ENCODE measurements around the gene PRKAG2. TPM values are rescaled to one million over a fixed set of nuclear protein-coding genes. Genes with fewer than 3 reads are reported as not detected.

Gene PRKAG2
- total RNA-seq, 1 donor from 2014 or later = 13.5 TPM

- Mint-ChIP-seq H3K4me1 (ENCODE audit: unreplicated experiment) (no peaks in the 10 kb centered on the region), H3K4me3 (ENCODE audit: unreplicated experiment) (no peak overlapping the region)
Measured at GRCh38 chr7:151803841-151804240, 73.1 kb downstream of the PRKAG2 start.

GRCh38 chr7:151802469-151802846 is 74.5 kb downstream of the PRKAG2 start:
- H3K27ac Mint-ChIP-seq (ENCODE audit: unreplicated experiment) = no peak overlapping the region
- H3K27me3 Mint-ChIP-seq (ENCODE audit: unreplicated experiment) = peaks cover 52% of the 10 kb centered on the region
- H3K4me1 Mint-ChIP-seq (ENCODE audit: unreplicated experiment) = peaks cover 2% of the 10 kb centered on the region
- no peak for DNase-seq (ENCODE audit: extremely low spot score, unreplicated experiment)
- no peaks in the 10 kb centered on the region for H3K36me3 Mint-ChIP-seq (ENCODE audit: unreplicated experiment)
- H3K4me3 Mint-ChIP-seq (ENCODE audit: unreplicated experiment) = no peak overlapping the region
- TF ChIP-seq CTCF (IDR thresholded peaks at IDR 0.05) = no peak
- H3K9me3 Mint-ChIP-seq (ENCODE audit: unreplicated experiment) = peaks cover 4% of the 10 kb centered on the region

More at GRCh38 chr7:151803841-151804240, 73.1 kb downstream of the PRKAG2 start:
- Mint-ChIP-seq H3K27me3 (ENCODE audit: unreplicated experiment) (peaks cover 55% of the 10 kb centered on the region), H3K36me3 (ENCODE audit: unreplicated experiment) (no peaks in the 10 kb centered on the region), H3K9me3 (ENCODE audit: unreplicated experiment) (peaks cover 4% of the 10 kb centered on the region), H3K27ac (ENCODE audit: unreplicated experiment) (no peak overlapping the region)
- no peak for DNase-seq (ENCODE audit: extremely low spot score, unreplicated experiment)
- TF ChIP-seq CTCF (IDR thresholded peaks at IDR 0.05) = no peak

- H3K4me1 Mint-ChIP-seq (ENCODE audit: unreplicated experiment) = peaks cover 3% of the 10 kb centered on the region
Measured at GRCh38 chr7:151801782-151802468, 75.0 kb downstream of the PRKAG2 start.

GRCh38 chr7:151801291-151801690 is 75.6 kb downstream of the PRKAG2 start:
- peaks cover 4% of the 10 kb centered on the region for H3K9me3 Mint-ChIP-seq (ENCODE audit: unreplicated experiment)
- H3K27ac Mint-ChIP-seq (ENCODE audit: unreplicated experiment) = no peak overlapping the region
- TF ChIP-seq CTCF (IDR thresholded peaks at IDR 0.05) = no peak
- H3K4me1 Mint-ChIP-seq (ENCODE audit: unreplicated experiment) = peaks cover 8% of the 10 kb centered on the region
- no peak overlapping the region for H3K4me3 Mint-ChIP-seq (ENCODE audit: unreplicated experiment)
- no peak for DNase-seq (ENCODE audit: extremely low spot score, unreplicated experiment)
- peaks cover 42% of the 10 kb centered on the region for H3K27me3 Mint-ChIP-seq (ENCODE audit: unreplicated experiment)
- no peaks in the 10 kb centered on the region for H3K36me3 Mint-ChIP-seq (ENCODE audit: unreplicated experiment)

More at GRCh38 chr7:151801782-151802468, 75.0 kb downstream of the PRKAG2 start:
- Mint-ChIP-seq H3K36me3 (ENCODE audit: unreplicated experiment) (no peaks in the 10 kb centered on the region), H3K4me3 (ENCODE audit: unreplicated experiment) (no peak overlapping the region), H3K27me3 (ENCODE audit: unreplicated experiment) (peaks cover 48% of the 10 kb centered on the region), H3K27ac (ENCODE audit: unreplicated experiment) (no peak overlapping the region), H3K9me3 (ENCODE audit: unreplicated experiment) (peaks cover 4% of the 10 kb centered on the region)
- no peak for DNase-seq (ENCODE audit: extremely low spot score, unreplicated experiment)
- TF ChIP-seq CTCF (IDR thresholded peaks at IDR 0.05) = no peak

- H3K27ac Mint-ChIP-seq (ENCODE audit: unreplicated experiment) = no peak overlapping the region
- peaks cover 37% of the 10 kb centered on the region for H3K27me3 Mint-ChIP-seq (ENCODE audit: unreplicated experiment)
- no peaks in the 10 kb centered on the region for H3K36me3 Mint-ChIP-seq (ENCODE audit: unreplicated experiment)
- TF ChIP-seq CTCF (IDR thresholded peaks at IDR 0.05) = no peak
- no peak overlapping the region for H3K4me3 Mint-ChIP-seq (ENCODE audit: unreplicated experiment)
- peaks cover 8% of the 10 kb centered on the region for H3K4me1 Mint-ChIP-seq (ENCODE audit: unreplicated experiment)
- DNase-seq (ENCODE audit: extremely low spot score, unreplicated experiment) = no peak
- peaks cover 4% of the 10 kb centered on the region for H3K9me3 Mint-ChIP-seq (ENCODE audit: unreplicated experiment)
Measured at GRCh38 chr7:151800861-151801260, 76.1 kb downstream of the PRKAG2 start.
